HepG2 (cell line): Measurements from ENCODE around the gene TNC. TPM values are rescaled to one million over a fixed set of nuclear protein-coding genes. Genes with fewer than 3 reads are reported as not detected.
A peak's percentile ranks its signal among the peaks of the same experiment; 100 is the strongest.

Experiments
- ATAC-seq: fragments of 200-7000 bp; cut with Tn5 transposase; 3 replicates; pipeline ENCODE4 v1.9.1; 2020; ENCODE audit warnings: mild to moderate bottlenecking, moderate library complexity
- BruUV-seq: library from RNA; stranded (reverse); fragments of 400-500 nt; replicated peaks from 2 replicates; lab custom pipeline; 2021; lab: Mats Ljungman, UMichigan
- CTCF ChIA-PET: fragments of 300-600 bp; formaldehyde crosslinking; extraction: SDS; loops from one replicate; lab custom pipeline; 2021; ENCODE audit warnings: low total read pairs, inconsistent platforms, low intra/inter-chr PET ratio; lab: Yijun Ruan, JAX
- POLR2A ChIA-PET: fragments of 350-600 bp; sonication (Branson Sonifier 250); formaldehyde crosslinking; loops from one replicate; lab custom pipeline; 2020; ENCODE audit warnings: antibody characterized with exemption, inconsistent platforms; lab: Yijun Ruan, JAX
- DNase-seq: peaks from one replicate; pipeline ENCODE4 v3.0.0-alpha.2; 2015; ENCODE audit warnings: low spot score
- FAIRE-seq: peaks from 3 replicates; lab custom pipeline; 2011; peaks lifted over from hg19 to GRCh38; lab: Jason Lieb, UNC
- H2AFZ ChIP-seq: one replicate; pipeline ENCODE4 v1.6.1; 2011; ENCODE audit warnings: low read length, inconsistent platforms
- H3K27ac ChIP-seq: fragments of 300-600 bp; 3 replicates; pipeline ENCODE4 v1.8.0; 2011; ENCODE audit warnings: mixed run types, mild to moderate bottlenecking, mixed read lengths, low read length, inconsistent platforms; ENCODE audit not compliant: insufficient read depth; ENCODE audit errors: extremely low read length
- H3K27me3 ChIP-seq, 2 experiments: fragments of 200-600 bp in 1 of 2; 2 replicates in 1 of 2; 3 replicates in 1 of 2; pipeline versions ENCODE4 v1.6.0 to v1.8.0; 2011; ENCODE audit warnings: low read length in 2 of 2, mild to moderate bottlenecking in 2 of 2, moderate library complexity in 2 of 2, inconsistent platforms in 1 of 2; ENCODE audit not compliant: insufficient read depth in 2 of 2, control insufficient read depth in 1 of 2
- H3K36me3 ChIP-seq, 2 experiments: fragments of 200-600 bp in 1 of 2; replicated peaks in 1 of 2; 2 replicates in 1 of 2; 3 replicates in 1 of 2; pipeline versions ENCODE4 v1.5.1 to v1.8.0; 2011; ENCODE audit warnings: low read length in 2 of 2, inconsistent platforms in 1 of 2; ENCODE audit not compliant: insufficient read depth in 2 of 2, control insufficient read depth in 1 of 2
- H3K4me1 ChIP-seq: 2 replicates; pipeline ENCODE4 v1.5.1; 2012; ENCODE audit warnings: low read length, inconsistent platforms; ENCODE audit not compliant: insufficient read depth
- H3K4me2 ChIP-seq: 2 replicates; pipeline ENCODE4 v1.6.0; 2011; ENCODE audit warnings: low read depth, low read length, inconsistent platforms
- H3K4me3 ChIP-seq, 3 experiments: fragments of 200-600 bp in 1 of 3; sonication (generic), shearing (Covaris generic) in 1 of 3; replicated peaks in 1 of 3; 2 replicates each; pipeline ENCODE4 v1.5.1; 2011 to 2016; ENCODE audit warnings: low read length in 3 of 3, inconsistent platforms in 2 of 3, low read depth in 2 of 3, mild to moderate bottlenecking in 2 of 3, control low read depth in 1 of 3, mixed read lengths in 1 of 3; ENCODE audit not compliant: insufficient read depth in 1 of 3
- H3K79me2 ChIP-seq: one replicate; pipeline ENCODE4 v1.6.1; 2011; ENCODE audit warnings: low read length, inconsistent platforms; ENCODE audit not compliant: insufficient read depth
- H3K9ac ChIP-seq: 2 replicates; pipeline ENCODE4 v1.6.0; 2011; ENCODE audit warnings: mild to moderate bottlenecking, low read depth, low read length, inconsistent platforms; ENCODE audit not compliant: insufficient read depth
- H3K9me3 ChIP-seq: 2 replicates; pipeline ENCODE4 v1.5.1; 2012; ENCODE audit warnings: mild to moderate bottlenecking, low read length
- H4K20me1 ChIP-seq: 2 replicates; pipeline ENCODE4 v1.6.0; 2011; ENCODE audit warnings: inconsistent platforms, mild to moderate bottlenecking, low read length, moderate library complexity; ENCODE audit not compliant: insufficient read depth
- AGO1 ChIP-seq: fragments of 200-400 bp; formaldehyde crosslinking; IDR thresholded peaks from 2 replicates; pipeline ENCODE4 v1.6.1; 2017; ENCODE audit warnings: mild to moderate bottlenecking, low read depth, low read length, moderate library complexity; ENCODE audit not compliant: poor library complexity, severe bottlenecking
- CBX1 ChIP-seq: IDR thresholded peaks from one replicate; pipeline ENCODE4 v1.6.1; 2016; ENCODE audit warnings: antibody characterized with exemption, low read depth
- MAX ChIP-seq: IDR thresholded peaks from 2 replicates; pipeline ENCODE4 v1.6.1; 2012; ENCODE audit warnings: inconsistent platforms
- MXD3 ChIP-seq: IDR thresholded peaks from 2 replicates; pipeline ENCODE4 v1.6.1; 2016; ENCODE audit warnings: mild to moderate bottlenecking, missing biosample characterization, missing genetic modification reagents
- TARDBP ChIP-seq: sonication (generic); formaldehyde crosslinking; IDR thresholded peaks from 2 replicates; pipeline ENCODE4 v1.8.0; 2022; ENCODE audit warnings: mild to moderate bottlenecking, missing genetic modification reagents
- ZNF609 ChIP-seq: sonication (generic); formaldehyde crosslinking; IDR thresholded peaks from 2 replicates; pipeline ENCODE4 v1.4.0; 2020; ENCODE audit warnings: mild to moderate bottlenecking, missing genetic modification reagents, borderline replicate concordance
- WGBS: methylation state at CpG from one replicate; pipeline ENCODE4 v1.1.6; 2017; ENCODE audit warnings: low lambda C conversion rate; 5-methylcytosine and 5-hydroxymethylcytosine counted together
- in situ Hi-C: cut with HindIII; loops from 2 replicates; pipeline ENCODE4 v1.10.0; 2017; ENCODE audit warnings: low pct_unique_long_range_greater_than_20kb; ENCODE audit not compliant: extremely low pct_ligation_motif_present
- intact Hi-C: fragments of 100-400 bp; cut with micrococcal nuclease; formaldehyde crosslinking; loops from one replicate; pipeline ENCODE4 v1.10.0; 2022; ENCODE audit not compliant: unreplicated experiment
- polyA plus RNA-seq, 8 experiments: library from polyadenylated mRNA; depleted of rRNA in 3 of 8; stranded (reverse) in 7 of 8; unstranded in 1 of 8; fragments of >200 nt; fragmentation: Illumina TruSeq in 4 of 8; extraction: Trizol in 4 of 8; gene quantifications; 2 replicates each; pipeline versions ENCODE4 v1.2.1 to v1.2.3, GENCODE V29; 2011 to 2016; ENCODE audit warnings: low read depth in 4 of 8, missing spikeins in 1 of 8, mixed read lengths in 1 of 8; ENCODE audit not compliant: insufficient read depth in 1 of 8
- total RNA-seq, 5 experiments: library from RNA; depleted of rRNA; stranded (reverse); fragments of >200 nt; fragmentation: Illumina TruSeq; extraction: Trizol; gene quantifications; 2 replicates each; pipeline ENCODE4 v1.2.3, GENCODE V29; 2016; ENCODE audit warnings: low read depth in 1 of 5

Gene TNC
- total and polyA plus RNA-seq, 2 of the 13 experiments (the other 11 are each of a cell fraction or from before 2014, with no cell fraction given) = not detected

- no TSS peak for BruUV-seq
- no peak for ATAC-seq
- TF ChIP-seq MXD3 (CRISPR knock-in tag) = no peak
- no peak for TF ChIP-seq CBX1
- TF ChIP-seq, all 625 proteins: peak for 0
- Histone ChIP-seq H3K27ac (no peak overlapping the region), H3K9me3 (no peaks in the 10 kb centered on the region), H3K4me3 (no peak overlapping the region), H3K27me3 (no peaks in the 10 kb centered on the region), H4K20me1 (no peaks in the 10 kb centered on the region), H3K9ac (no peak overlapping the region), H2AFZ (no peak overlapping the region), H3K4me1 (no peaks in the 10 kb centered on the region), H3K4me2 (no peak overlapping the region), H3K79me2 (no peaks in the 10 kb centered on the region), H3K36me3 (no peaks in the 10 kb centered on the region)
- in situ Hi-C loops = no loop called here
- intact Hi-C loops = no loop called here
- WGBS = 2% methylated on average over 3 of the region's 3 CpGs
- FAIRE-seq (no peak), DNase-seq (peak; percentile 2)
- ChIA-PET CTCF (no interaction called here), POLR2A (no interaction called here)
These were observed 46.6 kb upstream of the TNC start for GRCh38 chr9:115164511-115164974.

GRCh38 chr9:115162946-115163345, 45.0 kb upstream of the TNC start:
- H4K20me1 ChIP-seq = no peaks in the 10 kb centered on the region
- H2AFZ ChIP-seq = no peak overlapping the region
- ChIA-PET POLR2A (no interaction called here), CTCF (no interaction called here)
- FAIRE-seq (no peak), DNase-seq (no peak), ATAC-seq (no peak)
- intact Hi-C loops (no loop called here), in situ Hi-C loops (no loop called here)
- H3K27me3 ChIP-seq = no peaks in the 10 kb centered on the region
- H3K27ac ChIP-seq = no peak overlapping the region
- H3K36me3 ChIP-seq = no peaks in the 10 kb centered on the region
- no peaks in the 10 kb centered on the region for H3K4me1 ChIP-seq
- H3K4me3 ChIP-seq = no peak overlapping the region
- no peaks in the 10 kb centered on the region for H3K79me2 ChIP-seq
- H3K9me3 ChIP-seq = no peaks in the 10 kb centered on the region
- 61% methylated on average over 1 of the region's 1 CpG for WGBS
- no peak overlapping the region for H3K9ac ChIP-seq
- no TSS peak for BruUV-seq
- H3K4me2 ChIP-seq = no peak overlapping the region
- TF ChIP-seq TARDBP (no peak), ZNF609 (CRISPR knock-in tag) (no peak), AGO1 (no peak), MAX (no peak)
